NCI-H1694 treated with DMSO at 0.1 percent for 48 hours (cell line): ENCODE data around the gene PEX14.
A peak's percentile ranks its signal among the peaks of the same experiment; 100 is the strongest.

Experiments used
- DNase-seq: peaks from one replicate; lab custom pipeline; 2025; lab: John Stamatoyannopoulos, UW

PEX14 gene

DNA sequence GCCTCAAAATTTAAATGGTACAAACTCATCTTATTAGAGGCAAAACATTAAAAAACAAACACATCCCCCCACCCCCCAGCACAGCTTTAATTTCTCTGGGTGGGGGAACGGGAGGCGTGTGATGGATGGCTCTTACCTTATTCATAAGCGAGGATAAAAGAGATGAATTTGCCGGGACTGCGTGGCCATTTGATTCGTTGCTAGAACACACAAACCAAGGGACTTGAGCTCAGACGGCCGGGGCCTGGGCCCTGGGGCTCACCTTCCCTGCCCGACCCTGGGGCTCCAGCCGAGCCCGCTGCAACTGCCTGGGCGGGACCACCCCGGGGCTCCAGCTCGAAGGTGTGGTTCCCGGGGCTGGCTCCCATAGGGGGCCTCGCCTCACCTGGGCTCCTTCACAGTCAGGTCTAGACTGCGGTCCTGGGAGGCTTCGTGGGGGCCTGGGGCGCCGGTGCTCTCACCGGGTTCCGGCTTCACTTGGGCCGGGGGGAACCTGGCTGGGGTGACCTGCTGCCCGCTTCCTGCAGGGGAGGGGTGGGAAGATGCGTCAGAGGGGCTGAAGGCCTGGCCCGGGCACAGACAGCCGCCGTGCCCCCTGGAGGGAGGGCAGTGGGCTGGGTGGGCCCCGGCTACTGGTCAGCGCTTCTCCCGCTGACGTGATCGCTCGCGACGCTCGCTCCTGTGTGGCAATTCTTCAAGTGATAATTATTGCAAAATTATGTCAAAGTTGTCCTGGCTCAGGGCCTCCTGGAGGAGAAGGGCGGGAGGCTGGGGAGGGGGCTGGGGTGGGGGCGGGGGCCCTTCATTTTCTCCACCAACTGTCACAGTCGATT, 176.0 kb downstream of the PEX14 start:
- no peak for DNase-seq

DNA sequence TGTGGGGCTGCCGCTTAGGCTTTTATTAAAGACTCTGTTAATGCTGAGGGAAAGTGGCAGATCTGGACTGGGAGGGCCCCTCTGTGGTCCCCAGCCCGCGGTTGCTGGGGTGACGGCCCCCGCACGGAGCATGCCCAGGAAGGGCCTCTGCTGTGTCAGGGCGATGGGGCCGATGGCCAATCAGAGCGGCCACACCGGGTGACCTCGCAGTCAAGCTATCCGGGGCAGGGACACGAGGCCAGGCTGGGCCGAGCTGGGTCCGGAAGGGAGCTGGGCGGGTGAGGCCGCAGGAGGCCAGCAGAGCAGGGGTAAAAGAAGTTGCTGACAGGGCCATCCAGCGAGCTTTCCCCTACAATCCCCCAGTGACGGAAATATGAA, 176.6 kb downstream of the PEX14 start:
- DNase-seq: no peak

- DNase-seq: no peak
These were observed 177.0 kb downstream of the PEX14 start for GRCh38 chr1:10651793-10652192.

DNA sequence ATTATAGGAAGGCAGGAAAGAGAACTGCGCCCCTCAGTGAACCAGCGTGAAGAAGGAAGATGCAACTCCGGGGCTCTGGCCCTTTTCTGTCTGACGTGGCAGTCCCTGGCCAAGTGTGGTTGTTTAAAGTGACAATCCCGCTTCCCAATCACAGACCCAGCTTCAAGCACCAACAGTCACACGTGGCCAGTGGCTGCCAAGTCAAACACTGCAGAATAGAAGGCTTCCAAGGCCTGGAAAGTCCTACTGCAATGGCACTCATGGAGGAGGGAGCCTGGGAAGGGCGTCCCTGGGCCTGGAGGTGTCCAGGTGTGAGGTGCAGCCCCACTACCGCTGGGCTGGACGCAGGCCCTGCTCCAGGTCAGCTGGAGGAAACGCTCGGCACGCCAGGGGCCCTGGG, 177.9 kb downstream of the PEX14 start:
- DNase-seq: no peak

DNA sequence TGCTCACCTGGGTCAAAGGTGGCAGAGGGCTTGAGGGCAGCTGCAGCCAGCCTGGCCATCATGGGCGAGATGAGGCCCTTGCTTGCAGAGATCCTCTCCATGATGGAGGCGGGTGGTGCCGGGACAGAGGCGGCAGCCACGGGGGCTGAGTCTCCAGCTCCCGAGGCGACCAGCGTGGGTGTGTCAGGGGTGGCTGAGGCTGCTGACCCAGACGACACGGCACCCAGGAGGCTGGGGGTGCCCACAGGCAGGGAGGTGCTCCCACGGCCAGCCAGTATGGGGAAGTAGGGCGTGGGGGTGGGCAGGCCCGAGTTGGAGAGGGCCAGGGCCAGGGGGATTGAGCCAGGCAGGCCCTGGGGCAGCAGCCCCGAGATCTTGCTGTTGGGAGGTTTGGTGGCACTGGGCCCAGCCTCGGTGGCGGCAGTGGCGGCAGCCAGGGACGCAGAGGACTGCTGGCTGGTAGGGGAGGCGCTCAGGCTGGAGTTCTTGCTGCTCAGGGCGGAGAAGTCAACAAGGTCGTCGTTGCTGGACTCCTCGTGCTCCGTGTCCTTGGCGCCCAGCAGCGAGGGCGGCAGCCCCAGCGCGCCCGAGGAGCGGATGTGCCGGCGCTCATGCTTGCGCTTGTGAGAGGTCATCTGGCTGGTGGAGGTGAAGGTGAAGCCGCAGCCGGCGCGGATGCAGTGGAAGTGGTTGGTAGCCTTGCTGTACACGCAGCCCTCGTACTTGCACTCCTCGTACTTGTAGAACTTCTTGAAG, 178.8 kb downstream of the PEX14 start:
- no peak for DNase-seq

DNA sequence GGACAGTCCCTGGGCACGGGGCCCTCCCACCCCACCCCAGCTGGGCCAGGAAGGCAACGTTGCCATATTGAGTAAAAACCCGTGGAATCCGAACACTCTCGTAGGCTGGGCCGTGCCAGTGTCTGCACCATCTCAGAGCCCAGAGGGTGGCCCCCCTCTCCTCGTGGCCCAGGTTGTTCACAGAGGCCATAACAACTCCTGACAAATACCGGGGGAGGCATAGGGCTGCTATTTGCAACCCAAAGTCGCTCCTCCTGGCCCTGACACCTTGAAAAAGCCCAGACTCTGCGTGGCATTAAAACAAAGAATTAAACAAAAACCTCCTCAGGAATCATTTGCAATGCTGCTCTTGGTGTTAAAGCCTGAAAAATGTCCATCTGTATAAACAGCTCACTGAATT, 180.3 kb downstream of the PEX14 start:
- no peak for DNase-seq

GRCh38 chr1:10656431-10656830, 181.7 kb downstream of the PEX14 start:
- no peak for DNase-seq

- no peak for DNase-seq
These were observed 182.5 kb downstream of the PEX14 start for GRCh38 chr1:10657088-10657847.

- no peak for DNase-seq
These were observed 183.8 kb downstream of the PEX14 start for GRCh38 chr1:10658396-10659066.

GRCh38 chr1:10659218-10659617, 184.5 kb downstream of the PEX14 start:
- no peak for DNase-seq

DNA sequence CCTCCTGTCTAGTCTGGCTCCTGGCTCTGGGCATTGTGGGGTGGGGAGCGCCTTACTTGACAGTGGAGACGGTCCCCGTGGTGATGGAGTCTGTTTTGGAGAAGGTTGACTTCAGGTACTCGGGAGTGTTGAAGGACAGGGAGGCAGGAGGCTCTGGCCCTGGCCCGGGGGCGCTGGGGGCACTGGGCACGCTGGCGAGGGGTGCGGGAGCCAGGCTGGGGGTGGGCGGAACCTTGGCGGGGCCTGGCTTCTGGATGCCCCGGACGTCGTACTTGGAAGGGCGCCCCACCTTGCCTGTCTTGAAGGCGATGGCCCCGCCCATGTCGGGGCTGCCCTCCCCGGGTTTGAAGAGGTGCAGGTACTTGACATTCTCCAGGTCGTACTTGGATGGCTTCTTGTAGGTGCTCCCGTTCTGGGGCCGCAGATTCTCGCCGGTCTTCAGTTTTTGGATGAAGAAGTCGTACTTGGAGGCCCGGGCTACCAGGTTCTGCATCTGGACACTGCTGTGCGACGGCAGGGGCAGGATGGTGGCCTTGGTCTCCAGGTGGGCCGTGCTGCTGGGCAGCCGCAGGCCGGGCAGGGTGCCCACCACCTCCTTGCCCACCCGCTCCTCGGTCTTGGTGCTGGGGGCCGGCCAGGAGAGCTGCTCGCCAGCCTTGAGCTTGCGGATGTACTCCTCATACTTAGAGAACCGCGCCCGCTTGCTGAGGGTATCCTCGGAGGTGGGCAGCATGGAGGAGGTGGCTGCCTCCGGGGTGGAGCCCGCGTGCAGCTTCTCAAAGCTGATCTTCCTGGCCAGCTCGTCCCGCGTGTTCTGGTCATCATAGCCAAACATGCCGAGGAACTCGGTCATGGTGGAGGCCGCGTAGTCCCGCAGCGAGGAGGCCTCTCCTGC, 185.1 kb downstream of the PEX14 start:
- DNase-seq: no peak

DNA sequence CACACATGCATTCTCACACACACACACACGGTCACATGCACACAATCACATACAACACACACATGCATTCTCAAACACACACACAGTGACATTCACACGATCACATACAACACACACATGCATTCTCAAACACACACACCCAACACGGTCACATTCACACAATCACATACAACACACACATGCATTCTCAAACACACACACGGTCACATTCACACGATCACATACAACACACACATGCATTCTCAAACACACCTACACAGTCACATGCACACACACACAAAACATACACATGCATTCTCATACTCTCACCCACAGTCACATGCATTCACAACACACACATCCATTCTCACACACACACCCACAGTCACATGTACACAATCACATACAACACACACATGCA, 186.7 kb downstream of the PEX14 start:
- DNase-seq: no peak

DNA sequence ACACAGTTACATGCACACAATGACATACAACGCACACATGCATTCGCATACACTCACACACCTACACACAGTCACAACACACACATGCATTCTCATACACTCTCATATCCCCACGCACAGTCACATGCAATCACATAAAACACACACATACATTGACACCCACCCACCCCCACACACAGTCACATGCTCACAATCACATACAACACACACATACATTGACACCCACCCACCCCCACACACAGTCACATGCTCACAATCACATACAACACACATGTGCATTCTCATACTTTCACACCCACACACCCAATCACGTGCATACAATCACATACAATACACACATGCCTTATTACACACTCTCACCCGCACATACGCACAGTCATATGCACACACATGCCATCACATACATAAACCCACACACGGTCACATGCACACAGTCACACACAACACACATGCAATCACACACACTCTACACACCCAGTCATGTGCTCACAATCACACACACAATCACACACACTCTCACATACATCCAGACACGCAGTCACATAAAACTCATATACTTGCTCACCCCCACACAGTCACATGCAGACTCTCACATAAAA, 187.4 kb downstream of the PEX14 start:
- no peak for DNase-seq

DNA sequence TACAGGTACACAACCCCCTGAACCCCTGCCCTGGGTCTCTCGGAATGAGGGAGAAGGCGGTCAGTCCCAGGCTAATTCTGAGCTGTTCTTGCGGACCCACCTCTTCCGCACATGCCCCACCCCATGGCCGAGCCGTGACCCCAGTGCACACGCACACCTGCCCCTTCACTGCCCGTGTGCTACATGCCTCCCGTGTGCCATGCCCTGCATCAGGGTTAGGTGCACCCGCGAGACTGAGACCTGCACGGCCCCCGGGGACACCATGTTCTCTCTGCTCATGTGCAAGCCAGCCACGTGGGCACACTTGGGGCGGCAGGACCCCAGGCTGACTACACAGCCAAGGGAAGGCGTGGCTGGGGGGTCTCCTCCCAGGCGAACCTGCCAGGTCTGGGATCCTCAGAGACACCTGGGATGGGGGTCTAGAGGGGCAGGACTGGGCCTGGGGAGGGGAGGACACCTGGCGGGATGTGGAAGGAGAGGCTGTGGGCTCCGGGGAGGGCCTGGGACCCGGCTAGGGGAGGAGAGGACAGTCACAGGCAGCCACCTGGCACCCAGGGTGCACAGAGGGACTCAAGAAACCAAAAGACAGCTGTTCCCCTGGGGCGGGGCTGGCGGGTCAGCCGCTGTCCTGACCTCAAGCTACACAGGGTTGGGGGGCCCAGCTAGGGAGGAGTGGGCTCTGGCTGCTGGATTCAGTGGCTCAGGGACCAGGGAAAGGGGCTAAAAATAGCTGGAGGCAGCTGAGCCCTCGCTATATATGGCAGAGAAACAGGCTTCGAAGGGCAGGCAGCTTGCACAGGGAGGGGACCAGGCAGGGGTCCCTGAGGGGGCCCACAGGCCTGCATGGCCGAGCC, 188.3 kb downstream of the PEX14 start:
- no peak for DNase-seq

DNA sequence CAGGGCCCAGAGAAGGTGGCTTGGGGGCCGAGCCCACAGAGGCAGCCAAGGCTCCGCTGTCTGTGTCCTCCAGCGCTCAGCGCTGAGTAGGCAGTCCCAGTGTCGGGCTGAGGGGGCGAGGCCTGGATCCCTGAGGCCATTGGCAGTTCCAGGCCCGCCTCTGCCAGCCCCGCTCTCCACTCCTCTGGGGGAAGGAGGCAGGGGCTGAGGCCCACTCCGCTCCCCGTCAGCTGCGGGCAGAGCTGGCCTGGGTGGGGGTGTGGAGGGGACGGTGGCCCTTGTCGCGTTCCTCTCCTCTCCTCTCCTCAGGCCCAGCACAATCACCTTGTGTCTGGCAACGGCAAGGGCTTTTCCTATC, 188.9 kb downstream of the PEX14 start:
- peak; percentile 5 for DNase-seq

- DNase-seq: no peak
These were observed 189.5 kb downstream of the PEX14 start for GRCh38 chr1:10664251-10664650.

DNA sequence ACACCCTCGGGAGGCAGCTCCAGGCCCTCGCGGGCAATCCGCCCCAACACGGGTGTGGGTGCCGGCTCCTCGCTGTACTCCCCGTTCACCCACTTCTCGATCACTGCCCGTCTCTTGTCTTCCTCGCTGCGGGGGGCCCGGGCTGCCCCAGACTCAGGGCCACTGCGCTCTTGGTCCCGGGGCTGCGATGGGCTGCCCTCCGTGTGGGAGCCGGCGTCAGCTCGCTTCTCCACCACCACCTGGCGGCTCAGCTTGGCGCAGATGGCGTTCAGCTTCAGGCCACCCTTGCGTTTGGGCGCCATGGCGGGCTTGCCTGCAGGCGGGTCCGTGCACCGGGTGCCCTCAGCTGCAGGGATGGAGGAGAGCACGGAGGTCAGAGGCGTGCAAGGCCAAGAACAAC, 190.5 kb downstream of the PEX14 start:
- DNase-seq: no peak

DNA sequence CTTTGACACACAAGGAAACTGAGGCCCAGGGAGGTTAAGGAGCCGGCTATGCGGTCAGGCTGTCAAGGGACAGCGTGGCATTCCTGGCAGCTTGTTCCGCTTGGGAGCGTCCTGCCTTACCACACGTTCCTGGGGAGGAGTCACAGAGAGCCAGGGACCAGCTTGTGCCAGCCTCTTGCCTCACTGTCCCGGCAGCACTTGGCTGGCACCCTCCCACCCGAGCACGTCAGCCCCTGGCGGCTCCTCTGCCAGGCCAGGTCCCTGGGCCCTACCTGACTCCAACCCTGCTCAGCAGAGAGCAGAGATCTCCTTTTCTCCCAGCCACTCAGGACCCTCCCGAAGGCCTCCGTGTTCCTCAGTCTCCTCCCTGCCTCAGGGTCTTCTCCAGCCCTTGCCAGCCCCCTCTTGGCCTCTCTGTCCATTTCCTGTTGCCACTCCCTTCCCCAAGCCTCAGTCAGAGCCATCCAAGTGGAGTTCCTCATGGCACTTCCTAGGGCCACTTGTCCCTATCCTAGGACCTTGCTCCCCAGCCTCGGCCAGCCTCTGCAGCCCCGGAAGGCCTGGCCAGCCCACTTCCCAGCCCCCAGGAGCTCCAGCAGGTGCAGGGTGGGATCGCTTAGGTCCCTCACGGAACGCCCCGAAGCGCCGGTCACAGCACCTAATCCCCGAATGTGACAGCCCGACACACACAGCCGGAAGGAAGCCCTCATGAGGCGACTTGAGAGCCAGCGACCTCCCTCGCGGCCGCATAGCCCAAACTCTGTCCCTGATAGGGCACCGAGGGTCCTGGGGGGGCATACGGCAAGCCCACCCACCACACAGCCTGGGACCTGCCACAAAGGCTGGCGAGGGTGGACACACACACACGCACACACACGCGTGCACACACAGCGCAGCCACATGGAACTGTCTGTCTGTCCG, 191.4 kb downstream of the PEX14 start:
- no peak for DNase-seq
